ENCODE data around the gene KCNK2. TPM values are rescaled to one million over a fixed set of nuclear protein-coding genes. Genes with fewer than 3 reads are reported as not detected.

KCNK2 gene
- total RNA-seq, 1 donor from 2014 or later, result 1.1 TPM

DNA sequence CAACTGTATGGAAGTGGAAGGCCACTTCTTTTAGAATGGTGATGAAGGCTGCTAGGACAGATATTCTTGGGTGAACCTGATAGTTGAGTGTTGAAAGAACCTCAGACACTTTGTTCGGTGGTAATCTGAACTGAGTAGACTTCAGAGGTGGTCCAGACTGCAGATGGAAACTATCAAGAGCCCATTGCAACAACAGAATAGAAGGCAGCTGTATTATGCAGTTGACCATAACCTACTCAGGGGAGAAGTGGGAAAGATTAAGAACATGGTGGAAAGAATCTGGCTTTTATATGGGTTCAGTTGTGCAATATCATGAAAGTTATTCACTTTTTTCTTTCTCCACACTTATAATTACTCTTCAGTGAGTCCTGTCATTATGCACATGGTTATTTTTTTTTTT lies 194.0 kb downstream of the KCNK2 start:
- Histone ChIP-seq H3K9me3 (ENCODE audit: low read depth) (no peaks in the 10 kb centered on the region), H3K27me3 (no peaks in the 10 kb centered on the region), H3K9ac (no peak overlapping the region), H3K4me2 (no peak overlapping the region), H2AFZ (replicated peaks) (no peak overlapping the region), H3K79me2 (ENCODE audit: low read depth) (no peaks in the 10 kb centered on the region), H4K20me1 (ENCODE audit: low read depth) (no peaks in the 10 kb centered on the region), H3K27ac (no peak overlapping the region), H3K36me3 (no peaks in the 10 kb centered on the region), H3K4me1 (no peaks in the 10 kb centered on the region), H3F3A (ENCODE audit: low read depth) (no peaks in the 10 kb centered on the region), H3K4me3 (no peak overlapping the region)
- no peak overlapping the region for H3K27ac Mint-ChIP-seq
- TF ChIP-seq EZH2phosphoT487 (IDR thresholded peaks at IDR 0.05), result no peak
- no peak for TF ChIP-seq EZH2 (IDR thresholded peaks at IDR 0.05)
- TF ChIP-seq, protein P1, sequence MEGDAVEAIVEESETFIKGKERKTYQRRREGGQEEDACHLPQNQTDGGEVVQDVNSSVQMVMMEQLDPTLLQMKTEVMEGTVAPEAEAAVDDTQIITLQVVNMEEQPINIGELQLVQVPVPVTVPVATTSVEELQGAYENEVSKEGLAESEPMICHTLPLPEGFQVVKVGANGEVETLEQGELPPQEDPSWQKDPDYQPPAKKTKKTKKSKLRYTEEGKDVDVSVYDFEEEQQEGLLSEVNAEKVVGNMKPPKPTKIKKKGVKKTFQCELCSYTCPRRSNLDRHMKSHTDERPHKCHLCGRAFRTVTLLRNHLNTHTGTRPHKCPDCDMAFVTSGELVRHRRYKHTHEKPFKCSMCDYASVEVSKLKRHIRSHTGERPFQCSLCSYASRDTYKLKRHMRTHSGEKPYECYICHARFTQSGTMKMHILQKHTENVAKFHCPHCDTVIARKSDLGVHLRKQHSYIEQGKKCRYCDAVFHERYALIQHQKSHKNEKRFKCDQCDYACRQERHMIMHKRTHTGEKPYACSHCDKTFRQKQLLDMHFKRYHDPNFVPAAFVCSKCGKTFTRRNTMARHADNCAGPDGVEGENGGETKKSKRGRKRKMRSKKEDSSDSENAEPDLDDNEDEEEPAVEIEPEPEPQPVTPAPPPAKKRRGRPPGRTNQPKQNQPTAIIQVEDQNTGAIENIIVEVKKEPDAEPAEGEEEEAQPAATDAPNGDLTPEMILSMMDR (IDR thresholded peaks at IDR 0.05), result no peak
- no peak for DNase-seq (ENCODE audit: low spot score)
- H3K9me3 Mint-ChIP-seq, result no peaks in the 10 kb centered on the region
- no peaks in the 10 kb centered on the region for H3K27me3 Mint-ChIP-seq (ENCODE audit: insufficient read depth, low read depth)
- H3K36me3 Mint-ChIP-seq, result no peaks in the 10 kb centered on the region
- no peak overlapping the region for H3K4me3 Mint-ChIP-seq
- H3K4me1 Mint-ChIP-seq, result no peaks in the 10 kb centered on the region

DNA sequence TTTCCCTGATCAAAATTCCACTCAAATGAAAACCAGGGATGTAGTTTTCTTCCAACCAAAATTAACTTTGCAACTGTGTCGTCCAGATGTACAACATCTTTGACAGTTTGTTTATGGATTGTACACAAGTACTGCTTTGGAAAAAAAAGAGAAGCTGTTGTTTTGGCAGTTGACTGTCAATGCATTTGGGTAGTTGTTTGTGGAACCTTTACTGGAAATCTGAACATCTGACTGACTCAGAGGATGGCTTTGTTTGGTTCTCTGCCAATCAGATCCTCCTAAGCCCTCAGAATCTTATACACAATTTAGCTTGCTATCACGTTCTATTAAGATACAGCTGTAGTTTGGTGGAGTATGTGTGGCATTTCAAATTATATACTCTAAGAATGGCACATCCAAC lies 195.0 kb downstream of the KCNK2 start:
- H3K27me3 Mint-ChIP-seq (ENCODE audit: insufficient read depth, low read depth), result no peaks in the 10 kb centered on the region
- H3K4me1 Mint-ChIP-seq, result no peaks in the 10 kb centered on the region
- H3K4me3 Mint-ChIP-seq, result no peak overlapping the region
- Histone ChIP-seq H3F3A (ENCODE audit: low read depth) (no peaks in the 10 kb centered on the region), H3K27me3 (no peaks in the 10 kb centered on the region), H2AFZ (replicated peaks) (no peak overlapping the region), H3K4me2 (no peak overlapping the region), H3K9me3 (ENCODE audit: low read depth) (no peaks in the 10 kb centered on the region), H4K20me1 (ENCODE audit: low read depth) (no peaks in the 10 kb centered on the region), H3K4me1 (no peaks in the 10 kb centered on the region), H3K27ac (no peak overlapping the region), H3K79me2 (ENCODE audit: low read depth) (no peaks in the 10 kb centered on the region), H3K4me3 (no peak overlapping the region), H3K36me3 (no peaks in the 10 kb centered on the region), H3K9ac (no peak overlapping the region)
- TF ChIP-seq EZH2phosphoT487 (IDR thresholded peaks at IDR 0.05), result no peak
- TF ChIP-seq, protein P1 (IDR thresholded peaks at IDR 0.05), result no peak
- TF ChIP-seq EZH2 (IDR thresholded peaks at IDR 0.05), result no peak
- H3K36me3 Mint-ChIP-seq, result no peaks in the 10 kb centered on the region
- no peak overlapping the region for H3K27ac Mint-ChIP-seq
- DNase-seq (ENCODE audit: low spot score), result no peak
- H3K9me3 Mint-ChIP-seq, result no peaks in the 10 kb centered on the region

DNA sequence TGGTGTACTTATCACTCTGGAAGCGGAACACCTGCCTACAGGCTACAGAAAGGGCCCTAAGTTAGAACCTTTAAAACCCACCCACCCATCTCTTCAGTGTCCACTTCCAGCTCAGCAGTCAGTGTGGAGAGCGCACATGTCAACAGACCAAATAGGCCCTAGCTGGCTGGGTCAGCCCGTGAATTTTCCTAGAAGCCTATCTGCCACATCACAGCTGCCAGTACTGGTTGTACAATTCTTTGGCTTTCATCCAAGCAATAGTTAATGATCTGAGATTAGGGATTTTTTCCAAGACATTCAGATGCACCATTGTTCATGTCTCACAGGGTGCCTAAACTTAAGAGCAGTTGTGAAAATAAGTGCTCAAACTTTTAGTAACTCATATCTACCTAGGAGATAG lies 197.1 kb downstream of the KCNK2 start:
- TF ChIP-seq EZH2phosphoT487 (IDR thresholded peaks at IDR 0.05), result no peak
- no peak for TF ChIP-seq EZH2 (IDR thresholded peaks at IDR 0.05)
- TF ChIP-seq, protein P1 (IDR thresholded peaks at IDR 0.05), result no peak
- Histone ChIP-seq H3K4me2 (no peak overlapping the region), H4K20me1 (ENCODE audit: low read depth) (no peaks in the 10 kb centered on the region), H3F3A (ENCODE audit: low read depth) (no peaks in the 10 kb centered on the region), H3K27me3 (no peaks in the 10 kb centered on the region), H3K36me3 (no peaks in the 10 kb centered on the region), H3K9ac (no peak overlapping the region), H3K9me3 (ENCODE audit: low read depth) (no peaks in the 10 kb centered on the region), H3K27ac (no peak overlapping the region), H2AFZ (replicated peaks) (no peak overlapping the region), H3K4me3 (no peak overlapping the region), H3K4me1 (no peaks in the 10 kb centered on the region), H3K79me2 (ENCODE audit: low read depth) (no peaks in the 10 kb centered on the region)
- H3K4me1 Mint-ChIP-seq, result no peaks in the 10 kb centered on the region
- no peak overlapping the region for H3K27ac Mint-ChIP-seq
- no peaks in the 10 kb centered on the region for H3K36me3 Mint-ChIP-seq
- H3K9me3 Mint-ChIP-seq, result no peaks in the 10 kb centered on the region
- DNase-seq (ENCODE audit: low spot score), result no peak
- H3K4me3 Mint-ChIP-seq, result no peak overlapping the region
- H3K27me3 Mint-ChIP-seq (ENCODE audit: insufficient read depth, low read depth), result no peaks in the 10 kb centered on the region

Measured in neural progenitor cell (in vitro differentiated cells).